Measurements from ENCODE around the gene PRLH. TPM values are rescaled to one million over a fixed set of nuclear protein-coding genes. Genes with fewer than 3 reads are reported as not detected.

The PRLH gene
- total RNA-seq, 1 experiment from 2014 or later, result not detected

- H3K27me3 Mint-ChIP-seq (ENCODE audit: low read depth), result no peaks in the 10 kb centered on the region
- DNase-seq (ENCODE audit: low spot score) (no peak), ATAC-seq (no peak)
- H3K36me3 Mint-ChIP-seq, result peaks cover 36% of the 10 kb centered on the region
- H3K4me3 Mint-ChIP-seq, result no peak overlapping the region
- no peaks in the 10 kb centered on the region for H3K9me3 Mint-ChIP-seq
- peak overlapping the region; percentile 53; the same call in 1 of the 2 replicates for H3K27ac Mint-ChIP-seq
- TF ChIP-seq ATF1 (CRISPR knock-in tag; IDR thresholded peaks at IDR 0.05) (no peak), TEAD4 (CRISPR knock-in tag; IDR thresholded peaks at IDR 0.05) (no peak), E2F1 (CRISPR knock-in tag; IDR thresholded peaks at IDR 0.05) (no peak), MXD4 (CRISPR knock-in tag; IDR thresholded peaks at IDR 0.05; ENCODE audit: borderline replicate concordance) (no peak), GABPB1 (CRISPR knock-in tag; IDR thresholded peaks at IDR 0.05) (no peak), AFF4 (CRISPR knock-in tag; IDR thresholded peaks at IDR 0.05; ENCODE audit: borderline replicate concordance) (no peak)
- TF ChIP-seq, protein P1, sequence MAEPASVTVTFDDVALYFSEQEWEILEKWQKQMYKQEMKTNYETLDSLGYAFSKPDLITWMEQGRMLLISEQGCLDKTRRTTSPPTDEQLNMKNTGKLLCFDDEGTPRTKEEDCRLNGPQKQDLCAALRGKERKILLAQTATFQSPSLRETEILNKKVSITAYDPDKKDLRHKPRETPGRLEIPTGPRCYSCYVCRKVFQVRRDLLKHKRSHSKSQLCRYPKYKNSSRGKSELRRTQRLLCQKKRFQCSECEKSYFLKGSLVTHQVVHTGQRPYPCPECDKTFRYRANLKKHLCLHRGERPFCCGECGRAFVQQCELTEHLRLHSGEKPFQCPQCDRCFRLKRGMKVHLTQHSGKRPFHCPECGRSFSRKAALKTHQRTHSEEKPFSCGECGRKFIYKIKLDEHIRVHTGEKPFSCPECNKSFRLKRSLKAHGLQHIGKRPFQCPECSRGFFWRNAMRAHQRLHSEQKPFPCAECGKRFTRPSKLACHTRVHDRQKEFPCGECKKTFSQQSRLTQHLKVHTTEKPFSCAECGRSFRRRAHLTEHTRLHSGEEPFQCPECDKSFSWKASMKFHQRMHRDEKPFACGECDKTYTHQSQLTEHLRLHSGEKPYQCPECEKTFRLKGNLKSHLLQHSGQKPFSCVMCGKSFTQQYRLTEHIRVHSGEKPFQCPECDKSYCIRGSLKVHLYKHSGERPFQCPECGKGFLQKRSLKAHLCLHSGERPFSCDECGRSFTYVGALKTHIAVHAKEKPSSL (CRISPR knock-in tag; conservative IDR thresholded peaks at IDR 0.05), result no peak
- TF ChIP-seq, protein P2, sequence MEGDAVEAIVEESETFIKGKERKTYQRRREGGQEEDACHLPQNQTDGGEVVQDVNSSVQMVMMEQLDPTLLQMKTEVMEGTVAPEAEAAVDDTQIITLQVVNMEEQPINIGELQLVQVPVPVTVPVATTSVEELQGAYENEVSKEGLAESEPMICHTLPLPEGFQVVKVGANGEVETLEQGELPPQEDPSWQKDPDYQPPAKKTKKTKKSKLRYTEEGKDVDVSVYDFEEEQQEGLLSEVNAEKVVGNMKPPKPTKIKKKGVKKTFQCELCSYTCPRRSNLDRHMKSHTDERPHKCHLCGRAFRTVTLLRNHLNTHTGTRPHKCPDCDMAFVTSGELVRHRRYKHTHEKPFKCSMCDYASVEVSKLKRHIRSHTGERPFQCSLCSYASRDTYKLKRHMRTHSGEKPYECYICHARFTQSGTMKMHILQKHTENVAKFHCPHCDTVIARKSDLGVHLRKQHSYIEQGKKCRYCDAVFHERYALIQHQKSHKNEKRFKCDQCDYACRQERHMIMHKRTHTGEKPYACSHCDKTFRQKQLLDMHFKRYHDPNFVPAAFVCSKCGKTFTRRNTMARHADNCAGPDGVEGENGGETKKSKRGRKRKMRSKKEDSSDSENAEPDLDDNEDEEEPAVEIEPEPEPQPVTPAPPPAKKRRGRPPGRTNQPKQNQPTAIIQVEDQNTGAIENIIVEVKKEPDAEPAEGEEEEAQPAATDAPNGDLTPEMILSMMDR (IDR thresholded peaks at IDR 0.05), result no peak
- TF ChIP-seq, protein P3, sequence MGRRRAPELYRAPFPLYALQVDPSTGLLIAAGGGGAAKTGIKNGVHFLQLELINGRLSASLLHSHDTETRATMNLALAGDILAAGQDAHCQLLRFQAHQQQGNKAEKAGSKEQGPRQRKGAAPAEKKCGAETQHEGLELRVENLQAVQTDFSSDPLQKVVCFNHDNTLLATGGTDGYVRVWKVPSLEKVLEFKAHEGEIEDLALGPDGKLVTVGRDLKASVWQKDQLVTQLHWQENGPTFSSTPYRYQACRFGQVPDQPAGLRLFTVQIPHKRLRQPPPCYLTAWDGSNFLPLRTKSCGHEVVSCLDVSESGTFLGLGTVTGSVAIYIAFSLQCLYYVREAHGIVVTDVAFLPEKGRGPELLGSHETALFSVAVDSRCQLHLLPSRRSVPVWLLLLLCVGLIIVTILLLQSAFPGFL (CRISPR knock-in tag; IDR thresholded peaks at IDR 0.05; ENCODE audit: borderline replicate concordance), result no peak
- POLR2A ChIA-PET, result no interaction called here
- peaks cover 36% of the 10 kb centered on the region for H3K4me1 Mint-ChIP-seq
- CTCF ChIA-PET, result interaction anchor here (2.0 kb wide), 1 partner anchor 65 kb away, joined by 6 read pairs; no protein-coding TSS in a partner anchor
These were observed 11.1 kb downstream of the PRLH start for GRCh38 chr2:237577458-237577857.

DNA sequence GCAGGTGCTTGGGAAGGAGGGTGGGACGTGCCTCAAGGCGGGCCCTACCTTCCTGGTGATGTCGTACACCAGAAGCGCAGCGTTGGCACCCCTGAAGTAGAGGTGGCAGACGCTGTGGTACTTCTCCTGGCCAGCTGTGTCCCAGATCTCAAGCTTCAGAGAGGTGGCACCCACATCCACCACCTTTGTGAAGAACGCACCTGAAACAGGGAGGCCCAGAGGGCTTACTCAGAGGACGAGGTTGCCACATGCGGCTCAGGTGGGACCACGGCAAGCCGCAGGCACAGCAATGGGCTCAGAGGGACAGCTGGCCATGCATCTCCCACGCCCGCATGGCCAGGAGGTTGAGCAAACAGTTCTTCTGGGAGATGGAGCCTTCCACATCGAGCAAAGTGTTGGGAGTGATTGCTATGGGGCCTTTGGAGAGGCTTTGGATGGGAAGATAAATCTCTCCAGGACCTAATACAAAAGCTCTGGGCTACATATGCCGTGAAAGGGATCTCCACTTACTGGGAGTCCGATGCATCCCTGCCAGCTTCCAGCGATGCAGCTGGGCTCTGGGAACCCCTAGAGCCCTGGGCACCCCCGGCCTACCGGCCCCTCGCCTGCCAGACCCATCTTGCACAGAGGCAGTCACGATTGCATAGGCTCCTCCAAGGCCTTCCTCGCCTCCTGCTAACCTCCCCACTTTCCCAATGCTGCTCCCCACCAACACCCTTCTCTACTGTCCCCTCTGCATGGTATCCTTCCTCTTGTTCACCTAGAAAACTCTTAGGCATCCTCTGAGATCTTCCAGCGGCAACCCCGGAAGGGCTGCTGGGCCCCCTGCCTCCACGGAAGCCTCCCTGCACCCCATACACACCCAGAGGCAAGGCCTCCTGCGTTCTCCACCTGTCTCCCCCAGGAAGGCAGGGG, 11.8 kb downstream of the PRLH start:
- no peak overlapping the region; the same call in 1 of the 2 replicates for H3K27ac Mint-ChIP-seq
- ChIA-PET POLR2A (interaction anchor here (0.7 kb wide), 1 partner anchor 85 kb away, joined by 3 read pairs; no protein-coding TSS in a partner anchor), CTCF (interaction anchor here (2.0 kb wide), 1 partner anchor 65 kb away, joined by 6 read pairs; no protein-coding TSS in a partner anchor)
- no peaks in the 10 kb centered on the region for H3K9me3 Mint-ChIP-seq
- no peak for ATAC-seq
- peaks cover 31% of the 10 kb centered on the region for H3K4me1 Mint-ChIP-seq
- no peak for DNase-seq (ENCODE audit: low spot score)
- peaks cover 36% of the 10 kb centered on the region for H3K36me3 Mint-ChIP-seq
- H3K4me3 Mint-ChIP-seq, result no peak overlapping the region
- H3K27me3 Mint-ChIP-seq (ENCODE audit: low read depth), result no peaks in the 10 kb centered on the region
- TF ChIP-seq FOXK1 (CRISPR knock-in tag; IDR thresholded peaks at IDR 0.05), result no peak
- no peak for TF ChIP-seq SOX15 (CRISPR knock-in tag; IDR thresholded peaks at IDR 0.05)
- TF ChIP-seq, protein P3 (CRISPR knock-in tag; IDR thresholded peaks at IDR 0.05; ENCODE audit: borderline replicate concordance), result no peak
- TF ChIP-seq ZNF232 (CRISPR knock-in tag; IDR thresholded peaks at IDR 0.05), result no peak
- TF ChIP-seq CREM (CRISPR knock-in tag; IDR thresholded peaks at IDR 0.05), result no peak
- TF ChIP-seq, protein P2 (IDR thresholded peaks at IDR 0.05), result no peak
- TF ChIP-seq NFYB (CRISPR knock-in tag; conservative IDR thresholded peaks at IDR 0.05; ENCODE audit: low read depth), result no peak
- TF ChIP-seq ZNF263 (CRISPR knock-in tag; IDR thresholded peaks at IDR 0.05; ENCODE audit: low read depth), result no peak
- no peak for TF ChIP-seq EMX1 (CRISPR knock-in tag; IDR thresholded peaks at IDR 0.05)
- no peak for TF ChIP-seq JUN (CRISPR knock-in tag; IDR thresholded peaks at IDR 0.05)
- TF ChIP-seq, protein P4, sequence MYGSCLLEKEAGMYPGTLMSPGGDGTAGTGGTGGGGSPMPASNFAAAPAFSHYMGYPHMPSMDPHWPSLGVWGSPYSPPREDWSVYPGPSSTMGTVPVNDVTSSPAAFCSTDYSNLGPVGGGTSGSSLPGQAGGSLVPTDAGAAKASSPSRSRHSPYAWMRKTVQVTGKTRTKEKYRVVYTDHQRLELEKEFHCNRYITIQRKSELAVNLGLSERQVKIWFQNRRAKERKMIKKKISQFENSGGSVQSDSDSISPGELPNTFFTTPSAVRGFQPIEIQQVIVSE (CRISPR knock-in tag; IDR thresholded peaks at IDR 0.05; ENCODE audit: borderline replicate concordance), result no peak
